Panc1 (cell line): ENCODE measurements around the gene RABEP2. TPM values are rescaled to one million over a fixed set of nuclear protein-coding genes. Genes with fewer than 3 reads are reported as not detected.

Source experiments
- ATAC-seq: fragments of 200-7000 bp; cut with Tn5 transposase; 2 replicates; pipeline ENCODE4 v1.9.1; 2020; ENCODE audit warnings: mild to moderate bottlenecking, moderate library complexity
- BruUV-seq: library from RNA; stranded (reverse); fragments of 400-500 nt; replicated peaks from 2 replicates; lab custom pipeline; 2021; lab: Mats Ljungman, UMichigan
- CTCF ChIA-PET: fragments of 300-600 bp; sonication (Branson Sonifier 250); formaldehyde crosslinking; loops from one replicate; lab custom pipeline; 2022; ENCODE audit warnings: antibody characterized with exemption; lab: Charles Lee
- POLR2A ChIA-PET: fragments of 300-600 bp; sonication (Branson Sonifier 250); formaldehyde crosslinking; loops from one replicate; lab custom pipeline; 2022; ENCODE audit warnings: antibody characterized with exemption; lab: Charles Lee
- DNase-seq: peaks from one replicate; pipeline ENCODE4 v3.0.0-alpha.2; 2010; ENCODE audit warnings: low read depth, low spot score
- H3K27ac ChIP-seq: 2 replicates; pipeline ENCODE4 v1.5.1; 2011; ENCODE audit warnings: mild to moderate bottlenecking, low read length, inconsistent platforms
- H3K27me3 ChIP-seq: fragments of 200-500 bp; sonication (Bioruptor generic); 2 replicates; pipeline ENCODE4 v1.6.0; 2014; ENCODE audit warnings: low read length, inconsistent platforms; ENCODE audit not compliant: control insufficient read depth, insufficient read depth
- H3K36me3 ChIP-seq: fragments of 200-500 bp; sonication (Bioruptor generic); 2 replicates; pipeline ENCODE4 v1.5.1; 2014; ENCODE audit warnings: inconsistent platforms, mild to moderate bottlenecking, low read length, moderate library complexity; ENCODE audit not compliant: control insufficient read depth, insufficient read depth
- H3K4me1 ChIP-seq: 2 replicates; pipeline ENCODE4 v1.5.1; 2011; ENCODE audit warnings: inconsistent platforms, mild to moderate bottlenecking, low read length, moderate library complexity; ENCODE audit not compliant: control insufficient read depth, insufficient read depth
- H3K4me3 ChIP-seq, 2 experiments: 2 replicates each; pipeline ENCODE4 v1.5.1; 2011 to 2012; ENCODE audit warnings: low read depth in 2 of 2, low read length in 2 of 2, mild to moderate bottlenecking in 2 of 2, inconsistent platforms in 1 of 2, moderate library complexity in 1 of 2
- H3K9me3 ChIP-seq: fragments of 200-500 bp; sonication (Bioruptor generic); 2 replicates; pipeline ENCODE4 v1.5.1; 2014; ENCODE audit warnings: low read depth, mild to moderate bottlenecking, inconsistent platforms, low read length, moderate library complexity; ENCODE audit not compliant: control insufficient read depth, insufficient read depth
- POLR2AphosphoS5 ChIP-seq: IDR thresholded peaks from 2 replicates; pipeline ENCODE4 v1.6.1; 2012; ENCODE audit warnings: mild to moderate bottlenecking, low read depth, low read length, moderate library complexity
- SIN3A ChIP-seq: IDR thresholded peaks from 2 replicates; pipeline ENCODE4 v1.6.1; 2012; ENCODE audit warnings: low read depth, mild to moderate bottlenecking, low read length, moderate library complexity, borderline replicate concordance; ENCODE audit not compliant: insufficient read depth
- TCF7L2 ChIP-seq: IDR thresholded peaks from 2 replicates; pipeline ENCODE4 v1.6.1; 2011; ENCODE audit warnings: mild to moderate bottlenecking, low read depth, low read length, inconsistent platforms
- in situ Hi-C: cut with HindIII; loops from 2 replicates; pipeline ENCODE4 v1.10.0; 2016; ENCODE audit warnings: low sequenced_read_pairs, low pct_unique_long_range_greater_than_20kb
- intact Hi-C: fragments of 100-400 bp; cut with micrococcal nuclease; formaldehyde crosslinking; loops from one replicate; pipeline ENCODE4 v1.10.0; 2022; ENCODE audit not compliant: unreplicated experiment
- total RNA-seq: library from RNA; stranded (reverse); gene quantifications from one replicate; pipeline ENCODE4 v1.2.1, GENCODE V29; 2021; ENCODE audit not compliant: unreplicated experiment
- TF ChIP-seq, protein P1 (sequence below): fragments of 450-650 bp; IDR thresholded peaks from 2 replicates; pipeline ENCODE4 v1.5.1; 2017; ENCODE audit warnings: mild to moderate bottlenecking
- TF ChIP-seq, protein P2 (sequence below), 2 experiments: IDR thresholded peaks; 2 replicates each; pipeline ENCODE4 v1.6.1; 2011 to 2012; ENCODE audit warnings: low read depth in 2 of 2, control low read depth in 1 of 2, low read length in 1 of 2, mild to moderate bottlenecking in 1 of 2, moderate library complexity in 1 of 2; ENCODE audit not compliant: insufficient read depth in 1 of 2

RABEP2 gene
- total RNA-seq, 1 experiment from 2014 or later: 24.8 TPM

DNA sequence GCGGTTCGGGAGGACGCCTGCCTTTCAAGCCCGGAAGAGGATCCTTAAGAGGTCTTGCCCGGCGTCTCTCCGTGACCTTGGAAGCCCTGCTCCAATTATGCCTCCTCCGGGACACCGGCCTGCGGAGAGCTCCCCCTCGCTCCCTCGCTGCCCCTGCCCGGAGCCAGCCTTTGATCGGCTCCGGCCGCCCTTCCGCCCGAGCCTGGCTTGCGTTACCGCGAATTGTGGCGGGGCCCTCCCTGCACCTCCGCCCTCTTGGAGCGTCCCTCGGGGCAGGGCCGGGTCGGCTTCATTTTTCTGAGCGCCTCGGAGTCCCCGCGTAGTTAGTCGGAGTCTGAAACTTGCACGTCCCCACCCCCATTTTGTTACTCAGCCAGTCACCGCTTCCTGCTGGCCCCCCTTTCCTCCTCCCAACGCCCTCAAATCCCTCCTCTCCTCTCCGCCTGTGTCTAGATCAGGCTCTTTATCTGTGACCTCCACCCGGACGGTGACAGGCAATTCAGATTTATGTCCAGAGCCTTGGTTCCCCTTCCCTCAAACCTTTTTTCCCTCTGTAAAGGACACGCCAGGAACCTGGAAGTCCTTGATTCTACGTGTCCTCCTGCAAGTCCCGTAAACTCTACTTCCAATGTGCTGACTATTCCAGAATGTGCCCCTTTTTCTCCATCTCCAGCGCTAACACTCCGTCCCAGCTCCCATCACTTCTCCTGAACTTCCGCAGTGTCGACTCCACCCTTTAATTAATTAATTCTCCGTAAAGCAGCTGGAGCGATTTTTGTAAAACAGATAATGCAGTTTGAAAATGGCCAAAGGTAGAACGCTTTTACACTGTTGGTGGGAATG is 569 bp upstream of the RABEP2 start:
- BruUV-seq: no TSS peak
- intact Hi-C loops (no loop called here), in situ Hi-C loops (no loop called here)
- DNase-seq: no peak
- Histone ChIP-seq H3K4me3 (peak overlapping the region; percentile 81 to 82), H3K4me1 (peaks cover 6% of the 10 kb centered on the region), H3K27ac (peak overlapping the region; percentile 98), H3K36me3 (no peaks in the 10 kb centered on the region), H3K9me3 (no peaks in the 10 kb centered on the region), H3K27me3 (no peaks in the 10 kb centered on the region)
- CTCF ChIA-PET: no interaction called here
- ATAC-seq: peak; percentile 76
- TF ChIP-seq, protein P1, sequence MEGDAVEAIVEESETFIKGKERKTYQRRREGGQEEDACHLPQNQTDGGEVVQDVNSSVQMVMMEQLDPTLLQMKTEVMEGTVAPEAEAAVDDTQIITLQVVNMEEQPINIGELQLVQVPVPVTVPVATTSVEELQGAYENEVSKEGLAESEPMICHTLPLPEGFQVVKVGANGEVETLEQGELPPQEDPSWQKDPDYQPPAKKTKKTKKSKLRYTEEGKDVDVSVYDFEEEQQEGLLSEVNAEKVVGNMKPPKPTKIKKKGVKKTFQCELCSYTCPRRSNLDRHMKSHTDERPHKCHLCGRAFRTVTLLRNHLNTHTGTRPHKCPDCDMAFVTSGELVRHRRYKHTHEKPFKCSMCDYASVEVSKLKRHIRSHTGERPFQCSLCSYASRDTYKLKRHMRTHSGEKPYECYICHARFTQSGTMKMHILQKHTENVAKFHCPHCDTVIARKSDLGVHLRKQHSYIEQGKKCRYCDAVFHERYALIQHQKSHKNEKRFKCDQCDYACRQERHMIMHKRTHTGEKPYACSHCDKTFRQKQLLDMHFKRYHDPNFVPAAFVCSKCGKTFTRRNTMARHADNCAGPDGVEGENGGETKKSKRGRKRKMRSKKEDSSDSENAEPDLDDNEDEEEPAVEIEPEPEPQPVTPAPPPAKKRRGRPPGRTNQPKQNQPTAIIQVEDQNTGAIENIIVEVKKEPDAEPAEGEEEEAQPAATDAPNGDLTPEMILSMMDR: no peak
- TF ChIP-seq TCF7L2 (peak; percentile 95), SIN3A (no peak), POLR2AphosphoS5 (peak; percentile 81; the same call in 1 of the 2 replicates)
- TF ChIP-seq, protein P2, sequence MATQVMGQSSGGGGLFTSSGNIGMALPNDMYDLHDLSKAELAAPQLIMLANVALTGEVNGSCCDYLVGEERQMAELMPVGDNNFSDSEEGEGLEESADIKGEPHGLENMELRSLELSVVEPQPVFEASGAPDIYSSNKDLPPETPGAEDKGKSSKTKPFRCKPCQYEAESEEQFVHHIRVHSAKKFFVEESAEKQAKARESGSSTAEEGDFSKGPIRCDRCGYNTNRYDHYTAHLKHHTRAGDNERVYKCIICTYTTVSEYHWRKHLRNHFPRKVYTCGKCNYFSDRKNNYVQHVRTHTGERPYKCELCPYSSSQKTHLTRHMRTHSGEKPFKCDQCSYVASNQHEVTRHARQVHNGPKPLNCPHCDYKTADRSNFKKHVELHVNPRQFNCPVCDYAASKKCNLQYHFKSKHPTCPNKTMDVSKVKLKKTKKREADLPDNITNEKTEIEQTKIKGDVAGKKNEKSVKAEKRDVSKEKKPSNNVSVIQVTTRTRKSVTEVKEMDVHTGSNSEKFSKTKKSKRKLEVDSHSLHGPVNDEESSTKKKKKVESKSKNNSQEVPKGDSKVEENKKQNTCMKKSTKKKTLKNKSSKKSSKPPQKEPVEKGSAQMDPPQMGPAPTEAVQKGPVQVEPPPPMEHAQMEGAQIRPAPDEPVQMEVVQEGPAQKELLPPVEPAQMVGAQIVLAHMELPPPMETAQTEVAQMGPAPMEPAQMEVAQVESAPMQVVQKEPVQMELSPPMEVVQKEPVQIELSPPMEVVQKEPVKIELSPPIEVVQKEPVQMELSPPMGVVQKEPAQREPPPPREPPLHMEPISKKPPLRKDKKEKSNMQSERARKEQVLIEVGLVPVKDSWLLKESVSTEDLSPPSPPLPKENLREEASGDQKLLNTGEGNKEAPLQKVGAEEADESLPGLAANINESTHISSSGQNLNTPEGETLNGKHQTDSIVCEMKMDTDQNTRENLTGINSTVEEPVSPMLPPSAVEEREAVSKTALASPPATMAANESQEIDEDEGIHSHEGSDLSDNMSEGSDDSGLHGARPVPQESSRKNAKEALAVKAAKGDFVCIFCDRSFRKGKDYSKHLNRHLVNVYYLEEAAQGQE (IDR thresholded peaks at IDR 0.05; ENCODE audit: insufficient read depth in 1 of 2, low read depth in 2 of 2, low read length in 1 of 2): peak in 1 of 2 experiments; percentile 47; a peak in 1 of 4 replicates
- POLR2A ChIA-PET: no interaction called here

DNA sequence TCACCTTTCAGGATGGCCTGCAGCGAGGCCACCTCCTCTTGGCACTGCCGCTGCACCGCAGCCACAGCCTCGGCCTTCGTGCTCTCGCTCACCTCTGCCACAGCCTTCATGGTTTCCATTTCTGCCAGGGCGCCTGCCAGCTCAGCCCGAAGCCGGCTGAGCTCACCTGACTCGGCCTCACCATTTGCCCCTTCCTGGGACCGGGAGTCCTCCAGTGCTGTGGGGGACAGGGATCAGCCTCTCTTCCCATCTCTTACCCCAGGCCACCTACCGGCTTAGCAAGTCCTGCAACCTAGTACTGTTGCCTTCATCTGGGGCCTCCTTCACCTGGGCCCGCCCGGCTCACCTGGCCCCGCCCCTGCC is 658 bp downstream of the RABEP2 start:
- intact Hi-C loops (no loop called here), in situ Hi-C loops (no loop called here)
- POLR2A ChIA-PET: no interaction called here
- Histone ChIP-seq H3K27me3 (no peaks in the 10 kb centered on the region), H3K4me1 (peaks cover 6% of the 10 kb centered on the region), H3K9me3 (no peaks in the 10 kb centered on the region), H3K4me3 (peak overlapping the region; percentile 81 to 82), H3K27ac (peak overlapping the region; percentile 52), H3K36me3 (no peaks in the 10 kb centered on the region)
- DNase-seq (no peak), ATAC-seq (no peak)
- no TSS peak for BruUV-seq
- TF ChIP-seq, protein P1: no peak
- TF ChIP-seq TCF7L2 (no peak), SIN3A (no peak), POLR2AphosphoS5 (no peak)
- TF ChIP-seq, protein P2 (IDR thresholded peaks at IDR 0.05; ENCODE audit: insufficient read depth in 1 of 2, low read depth in 2 of 2, low read length in 1 of 2): no peak
- CTCF ChIA-PET: no interaction called here
